ENCODE results near the gene SLC6A6.

Gene SLC6A6

GRCh38 chr3:14461006-14461747 is 58.8 kb downstream of the SLC6A6 start:
- H3K36me3 Mint-ChIP-seq (ENCODE audit: low read depth), result peaks cover 42% of the 10 kb centered on the region
- TF ChIP-seq CTCF (IDR thresholded peaks at IDR 0.05), result no peak
- peaks cover 3% of the 10 kb centered on the region for H3K27me3 Mint-ChIP-seq (ENCODE audit: low read depth, poor library complexity)
- DNase-seq, result no peak
- H3K9me3 Mint-ChIP-seq, result no peaks in the 10 kb centered on the region
- H3K4me3 Mint-ChIP-seq, result no peak overlapping the region
- peak overlapping the region; percentile 39 for H3K27ac Mint-ChIP-seq
- H3K4me1 Mint-ChIP-seq, result peaks cover 43% of the 10 kb centered on the region

GRCh38 chr3:14461748-14462324 is 59.4 kb downstream of the SLC6A6 start:
- Mint-ChIP-seq H3K4me3 (no peak overlapping the region), H3K4me1 (peaks cover 43% of the 10 kb centered on the region), H3K9me3 (no peaks in the 10 kb centered on the region), H3K27ac (no peak overlapping the region), H3K27me3 (ENCODE audit: low read depth, poor library complexity) (peaks cover 3% of the 10 kb centered on the region), H3K36me3 (ENCODE audit: low read depth) (peaks cover 42% of the 10 kb centered on the region)
- TF ChIP-seq CTCF (IDR thresholded peaks at IDR 0.05), result peak; percentile 41
- peak; percentile 52 for DNase-seq

GRCh38 chr3:14462738-14463137 is 60.3 kb downstream of the SLC6A6 start:
- Mint-ChIP-seq H3K9me3 (no peaks in the 10 kb centered on the region), H3K4me1 (peaks cover 41% of the 10 kb centered on the region), H3K27ac (peak overlapping the region; percentile 6), H3K36me3 (ENCODE audit: low read depth) (peaks cover 44% of the 10 kb centered on the region), H3K27me3 (ENCODE audit: low read depth, poor library complexity) (peaks cover 3% of the 10 kb centered on the region), H3K4me3 (no peak overlapping the region)
- no peak for DNase-seq
- no peak for TF ChIP-seq CTCF (IDR thresholded peaks at IDR 0.05)

GRCh38 chr3:14463330-14464140 is 61.1 kb downstream of the SLC6A6 start:
- peaks cover 48% of the 10 kb centered on the region for H3K36me3 Mint-ChIP-seq (ENCODE audit: low read depth)
- peak; percentile 59 for DNase-seq
- H3K9me3 Mint-ChIP-seq, result no peaks in the 10 kb centered on the region
- peaks cover 3% of the 10 kb centered on the region for H3K27me3 Mint-ChIP-seq (ENCODE audit: low read depth, poor library complexity)
- peaks cover 33% of the 10 kb centered on the region for H3K4me1 Mint-ChIP-seq
- no peak for TF ChIP-seq CTCF (IDR thresholded peaks at IDR 0.05)
- H3K4me3 Mint-ChIP-seq, result no peak overlapping the region
- no peak overlapping the region for H3K27ac Mint-ChIP-seq

- no peaks in the 10 kb centered on the region for H3K9me3 Mint-ChIP-seq
- no peak for DNase-seq
- H3K27me3 Mint-ChIP-seq (ENCODE audit: low read depth, poor library complexity), result peaks cover 1% of the 10 kb centered on the region
- peaks cover 44% of the 10 kb centered on the region for H3K36me3 Mint-ChIP-seq (ENCODE audit: low read depth)
- H3K4me3 Mint-ChIP-seq, result no peak overlapping the region
- peaks cover 29% of the 10 kb centered on the region for H3K4me1 Mint-ChIP-seq
- TF ChIP-seq CTCF (IDR thresholded peaks at IDR 0.05), result no peak
- H3K27ac Mint-ChIP-seq, result no peak overlapping the region
Observed at GRCh38 chr3:14464141-14464465, 61.7 kb downstream of the SLC6A6 start.
